HG03558 (cell line): ENCODE results near the gene PRTN3.
"Not testable (repeated sequence)": the region's sequence is repeated elsewhere in the genome, so short reads cannot be mapped to it uniquely, and the experiment has no call there.

Experiments
- ATAC-seq: cut with Tn5 transposase; IDR thresholded peaks from one replicate; pipeline ENCODE4 v1.9.1; 2021; ENCODE audit warnings: moderate number of reproducible peaks; ENCODE audit not compliant: unreplicated experiment; ENCODE audit errors: extremely low read depth

PRTN3 gene

GRCh38 chr19:876780-877314 lies 36.0 kb downstream of the PRTN3 start:
- ATAC-seq: no peak

- ATAC-seq: not testable (repeated sequence)
Measured at GRCh38 chr19:877992-878660, 37.3 kb downstream of the PRTN3 start.

DNA sequence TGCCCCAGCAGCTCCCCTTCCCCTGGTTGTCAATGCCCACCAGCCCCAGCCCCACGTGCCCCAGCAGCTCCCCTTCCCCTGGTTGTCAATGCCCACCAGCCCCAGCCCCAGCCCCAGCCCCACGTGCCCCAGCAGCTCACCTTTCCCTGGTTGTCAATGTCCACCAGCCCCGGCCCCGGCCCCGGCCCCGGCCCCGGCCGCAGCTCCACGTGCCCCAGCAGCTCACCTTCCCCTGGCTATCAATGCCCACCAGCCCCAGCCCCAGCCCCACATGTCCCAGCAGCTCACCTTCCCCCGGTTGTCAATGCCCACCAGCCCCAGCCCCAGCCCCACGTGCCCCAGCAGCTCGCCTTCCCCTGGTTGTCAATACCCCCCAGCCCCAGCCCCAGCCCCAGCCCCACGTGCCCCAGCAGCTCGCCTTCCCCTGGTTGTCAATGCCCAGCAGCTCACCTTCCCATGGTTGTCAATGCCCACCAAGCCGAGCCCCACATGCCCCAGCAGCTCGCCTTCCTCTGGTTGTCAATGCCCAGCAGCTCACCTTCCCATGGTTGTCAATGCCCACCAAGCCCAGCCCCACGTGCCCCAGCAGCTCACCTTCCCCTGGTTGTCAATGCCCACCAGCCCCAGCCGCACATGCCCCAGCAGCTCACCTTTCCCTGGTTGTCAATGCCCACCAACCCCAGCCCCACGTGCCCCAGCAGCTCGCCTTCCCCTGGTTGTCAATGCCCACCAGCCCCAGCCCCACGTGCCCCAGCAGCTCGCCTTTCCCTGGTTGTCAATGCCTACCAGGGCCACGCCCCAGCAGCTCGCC lies 38.2 kb downstream of the PRTN3 start:
- not testable (repeated sequence) for ATAC-seq

- no peak for ATAC-seq
Measured at GRCh38 chr19:879711-880438, 39.1 kb downstream of the PRTN3 start.

- ATAC-seq: no peak
Measured at GRCh38 chr19:881385-882071, 40.7 kb downstream of the PRTN3 start.

DNA sequence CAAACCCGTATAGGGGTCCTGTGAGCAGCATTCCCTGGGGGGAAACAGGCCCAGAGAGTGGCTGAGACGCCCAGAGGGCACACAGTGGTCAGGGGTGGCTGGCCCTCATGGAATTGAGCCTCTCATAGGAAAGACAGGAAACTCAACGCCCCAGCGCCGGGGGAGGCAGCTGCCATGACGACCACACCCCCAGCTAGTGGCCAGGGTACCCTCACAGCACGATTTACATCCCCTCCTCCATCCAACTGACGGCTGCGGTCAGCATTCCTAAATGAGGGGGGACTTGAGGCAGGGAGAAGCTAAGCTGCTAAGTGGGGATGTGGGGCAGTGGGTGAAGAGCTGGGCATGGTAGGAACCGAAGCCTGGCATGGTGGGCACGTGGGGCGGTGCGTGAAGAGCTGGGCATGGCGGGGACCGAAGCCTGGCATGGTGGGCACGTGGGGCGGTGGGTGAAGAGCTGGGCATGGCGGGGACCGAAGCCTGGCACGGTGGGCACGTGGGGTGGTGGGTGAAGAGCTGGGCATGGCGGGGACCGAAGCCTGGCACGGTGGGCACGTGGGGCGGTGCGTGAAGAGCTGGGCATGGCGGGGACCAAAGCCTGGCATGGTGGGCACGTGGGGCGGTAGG lies 42.2 kb downstream of the PRTN3 start:
- ATAC-seq: no peak

DNA sequence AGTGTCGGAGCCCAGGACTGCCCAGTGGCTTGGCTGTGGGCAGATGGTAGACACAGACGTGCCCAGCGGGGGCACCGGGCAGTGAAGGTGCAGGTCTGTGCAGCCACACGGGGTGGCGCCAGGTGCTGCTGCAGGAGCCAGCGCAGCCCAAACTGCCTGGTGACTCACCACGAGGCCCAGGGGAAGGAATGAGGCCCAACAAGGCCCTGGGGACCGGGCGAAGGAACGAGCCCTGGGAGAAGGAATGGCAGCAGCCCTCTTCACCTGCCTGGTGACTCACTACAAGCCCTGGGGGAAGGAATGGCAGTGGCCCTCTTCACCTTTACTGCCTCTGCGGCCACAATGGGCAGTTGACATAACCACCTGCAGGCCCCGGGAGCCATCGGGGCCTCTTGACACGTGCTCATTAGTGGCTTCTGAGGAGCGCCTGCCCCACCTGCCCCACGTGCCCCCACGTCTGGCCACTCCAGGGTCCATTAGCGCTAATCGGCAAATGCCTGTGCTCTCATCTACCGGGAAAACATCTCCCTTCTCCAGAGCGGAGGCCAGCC lies 42.9 kb downstream of the PRTN3 start:
- ATAC-seq: no peak

- no peak for ATAC-seq
Measured at GRCh38 chr19:884420-885211, 43.8 kb downstream of the PRTN3 start.

DNA sequence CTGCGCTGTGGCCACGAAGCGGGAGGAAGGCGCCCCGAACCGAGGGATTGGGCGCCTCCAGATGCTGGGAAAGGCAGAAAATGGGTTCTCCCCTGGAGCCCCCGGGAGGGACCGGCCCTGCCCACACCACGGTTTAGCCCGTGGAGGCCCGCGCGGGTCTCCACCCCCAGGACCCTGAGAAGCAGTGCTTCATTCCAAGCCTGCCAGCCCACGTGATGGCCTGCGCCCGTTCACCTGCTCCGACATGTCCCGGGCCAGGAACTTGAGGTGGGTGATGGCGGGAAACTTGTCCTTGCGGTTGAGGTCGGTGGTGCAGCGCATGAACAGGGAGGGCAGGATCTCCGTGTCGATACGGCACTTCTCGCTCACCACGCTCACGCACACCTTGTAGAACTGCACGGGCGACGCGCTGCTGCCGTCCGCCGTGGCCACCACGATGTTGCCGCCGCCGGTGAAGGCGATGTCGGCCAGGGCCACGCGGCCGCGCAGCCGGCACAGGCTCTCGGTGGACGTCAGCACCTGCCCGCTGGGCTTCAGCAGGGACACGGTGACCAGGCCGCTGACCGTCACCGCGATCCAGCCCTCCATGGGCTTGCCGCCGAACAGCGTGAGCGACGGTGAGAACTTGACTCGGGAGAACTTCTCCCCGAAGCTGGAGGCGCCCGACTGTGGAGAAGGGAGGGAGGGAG lies 44.9 kb downstream of the PRTN3 start:
- ATAC-seq: no peak

DNA sequence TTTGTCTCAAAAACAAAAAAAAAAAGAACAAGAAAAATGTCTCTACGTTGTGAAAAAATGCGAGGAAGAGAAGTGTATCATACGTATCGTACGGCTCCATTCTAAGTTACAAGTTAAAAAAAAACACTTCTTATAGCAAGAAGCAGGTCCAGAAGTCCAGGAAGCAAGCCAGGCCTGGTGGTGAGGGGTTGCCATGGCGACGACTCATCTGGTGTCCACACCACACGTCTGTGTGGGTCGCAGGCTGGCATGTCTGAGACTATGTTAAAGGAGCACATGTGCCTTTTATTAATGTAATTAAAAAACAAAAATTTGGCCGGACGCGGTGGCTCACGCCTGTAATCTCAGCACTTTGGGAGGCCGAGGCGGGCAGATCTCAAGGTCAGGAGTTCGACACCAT lies 46.3 kb downstream of the PRTN3 start:
- no peak for ATAC-seq

DNA sequence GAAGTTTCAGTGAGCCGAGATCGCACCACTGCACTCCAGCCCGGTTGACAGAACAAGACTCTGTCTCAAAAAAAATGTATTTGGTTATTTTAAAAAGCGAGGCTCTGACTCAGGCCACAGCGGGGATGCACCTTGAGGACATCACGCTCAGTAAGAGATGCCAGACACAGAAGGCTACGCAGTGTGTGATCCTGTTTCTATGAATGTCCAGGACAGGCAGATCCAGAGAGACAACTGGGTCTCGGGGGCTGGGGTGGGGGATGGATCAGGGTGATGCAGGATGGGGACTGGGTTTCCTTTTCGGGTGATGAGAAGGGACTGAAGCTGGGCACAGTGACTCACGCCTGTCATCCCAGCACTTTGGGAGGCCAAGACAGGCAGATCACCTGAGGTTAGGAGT lies 46.8 kb downstream of the PRTN3 start:
- ATAC-seq: no peak

DNA sequence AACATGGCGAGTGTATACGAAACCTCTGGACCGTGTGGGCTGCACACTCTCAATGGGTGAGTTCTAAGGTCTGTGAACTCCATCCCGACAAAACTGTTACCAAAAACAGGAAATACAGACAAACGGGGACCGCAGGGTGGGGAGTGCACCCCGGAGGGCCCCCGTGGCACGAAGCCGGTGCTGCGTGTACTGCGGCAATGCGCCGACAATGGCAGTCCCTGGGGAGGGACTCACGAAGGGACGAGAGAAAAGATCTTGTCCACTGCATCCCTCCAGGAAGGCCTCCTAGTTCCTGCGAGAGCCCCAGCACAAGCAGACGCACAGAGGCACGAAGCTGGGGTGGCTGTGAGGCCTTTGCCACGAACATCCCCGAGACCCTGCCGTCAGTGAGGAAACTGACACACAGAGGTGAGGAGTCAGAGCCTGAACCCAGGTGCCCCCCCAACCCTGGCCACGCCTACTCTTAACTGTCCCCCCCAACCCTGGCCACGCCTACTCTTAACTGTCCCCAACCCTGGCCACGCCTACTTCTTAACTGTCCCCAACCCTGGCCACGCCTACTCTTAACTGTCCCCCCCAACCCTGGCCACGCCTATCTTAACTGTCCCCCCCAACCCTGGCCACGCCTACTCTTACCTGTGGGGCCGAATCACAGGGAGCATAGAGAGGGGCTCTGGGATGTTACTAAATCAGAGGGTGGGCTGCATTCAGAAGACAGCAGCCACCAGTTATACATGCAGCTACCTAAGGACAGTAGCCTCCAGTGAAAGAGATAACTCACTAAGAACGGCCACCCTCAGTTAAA lies 48.0 kb downstream of the PRTN3 start:
- ATAC-seq: no peak

DNA sequence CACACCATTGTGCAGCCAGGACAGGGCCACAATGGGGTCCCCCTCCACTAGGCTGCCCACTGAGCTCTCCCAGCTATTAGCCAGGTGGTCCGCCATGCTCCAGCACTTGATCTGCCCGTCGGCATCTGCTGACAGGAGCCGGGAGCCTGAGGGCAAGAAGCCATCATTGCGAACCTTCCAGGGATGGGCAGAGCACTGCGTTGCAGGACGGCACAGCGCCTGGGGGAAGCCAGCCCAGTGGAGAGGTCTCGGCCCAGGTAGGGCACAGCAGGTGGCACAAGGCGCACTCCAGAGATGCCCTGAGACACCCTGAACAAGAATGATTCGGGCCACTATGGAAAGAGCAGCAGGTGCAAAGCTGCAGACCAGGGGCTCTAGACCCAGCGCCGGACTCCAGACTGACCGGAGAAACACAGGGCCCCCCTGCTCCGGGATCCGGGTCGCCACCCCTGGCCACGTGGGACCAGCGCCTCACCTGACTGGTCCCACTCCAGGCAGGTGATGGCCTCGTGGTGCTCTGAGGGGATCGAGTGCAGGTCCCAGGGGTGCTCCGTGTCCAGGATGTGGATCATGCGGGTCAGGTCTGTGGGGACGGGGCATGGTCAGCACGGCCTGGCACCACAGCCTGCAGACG lies 49.0 kb downstream of the PRTN3 start:
- ATAC-seq: no peak

DNA sequence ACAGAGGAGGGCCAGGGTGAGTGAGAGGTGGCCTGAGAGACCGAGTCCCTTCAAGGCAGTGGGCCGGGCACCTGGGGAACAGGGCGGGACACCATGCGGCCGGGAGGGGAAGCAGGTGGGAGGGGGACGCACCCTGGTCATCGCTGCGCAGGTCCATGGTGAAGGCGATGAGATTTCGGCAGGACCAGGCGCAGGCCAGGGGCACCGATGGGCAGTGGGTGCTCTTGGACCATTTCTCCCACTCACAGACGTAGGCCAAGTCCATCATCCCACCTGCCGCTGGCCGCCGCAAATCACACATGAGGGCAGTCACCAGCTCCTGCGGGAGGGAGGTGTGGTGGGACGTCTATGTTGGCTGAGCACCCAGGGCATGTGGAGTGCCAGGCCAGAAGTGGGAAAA lies 50.0 kb downstream of the PRTN3 start:
- no peak for ATAC-seq

DNA sequence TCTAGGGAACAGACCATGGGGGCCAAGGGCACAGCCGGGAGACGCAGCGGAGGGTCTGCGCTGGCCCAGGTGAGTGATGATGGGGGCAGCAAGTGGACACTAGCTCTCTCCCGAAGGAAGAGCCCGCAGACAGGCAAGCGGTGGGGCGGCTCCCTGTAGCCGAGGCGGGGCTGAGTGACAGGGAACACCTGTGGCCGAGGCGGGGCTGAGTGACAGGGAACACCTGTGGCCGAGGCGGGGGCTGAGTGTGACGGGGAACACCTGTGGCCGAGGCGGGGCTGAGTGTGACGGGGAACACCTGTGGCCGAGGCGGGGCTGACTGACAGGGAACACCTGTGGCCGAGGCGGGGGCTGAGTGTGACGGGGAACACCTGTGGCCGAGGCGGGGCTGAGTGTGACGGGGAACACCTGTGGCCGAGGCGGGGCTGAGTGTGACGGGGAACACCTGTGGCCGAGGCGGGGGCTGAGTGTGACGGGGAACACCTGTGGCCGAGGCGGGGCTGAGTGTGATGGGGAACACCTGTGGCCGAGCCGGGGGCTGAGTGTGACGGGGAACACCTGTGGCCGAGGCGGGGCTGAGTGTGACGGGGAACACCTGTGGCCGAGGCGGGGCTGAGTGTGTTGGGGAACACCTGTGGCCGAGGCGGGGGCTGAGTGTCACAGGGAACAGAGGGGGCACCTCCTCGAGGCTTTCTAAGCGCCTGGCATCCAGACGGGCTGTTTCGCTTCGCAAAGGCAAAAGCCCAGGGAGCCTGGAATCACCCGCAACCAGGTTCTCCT lies 50.8 kb downstream of the PRTN3 start:
- not testable (repeated sequence) for ATAC-seq

DNA sequence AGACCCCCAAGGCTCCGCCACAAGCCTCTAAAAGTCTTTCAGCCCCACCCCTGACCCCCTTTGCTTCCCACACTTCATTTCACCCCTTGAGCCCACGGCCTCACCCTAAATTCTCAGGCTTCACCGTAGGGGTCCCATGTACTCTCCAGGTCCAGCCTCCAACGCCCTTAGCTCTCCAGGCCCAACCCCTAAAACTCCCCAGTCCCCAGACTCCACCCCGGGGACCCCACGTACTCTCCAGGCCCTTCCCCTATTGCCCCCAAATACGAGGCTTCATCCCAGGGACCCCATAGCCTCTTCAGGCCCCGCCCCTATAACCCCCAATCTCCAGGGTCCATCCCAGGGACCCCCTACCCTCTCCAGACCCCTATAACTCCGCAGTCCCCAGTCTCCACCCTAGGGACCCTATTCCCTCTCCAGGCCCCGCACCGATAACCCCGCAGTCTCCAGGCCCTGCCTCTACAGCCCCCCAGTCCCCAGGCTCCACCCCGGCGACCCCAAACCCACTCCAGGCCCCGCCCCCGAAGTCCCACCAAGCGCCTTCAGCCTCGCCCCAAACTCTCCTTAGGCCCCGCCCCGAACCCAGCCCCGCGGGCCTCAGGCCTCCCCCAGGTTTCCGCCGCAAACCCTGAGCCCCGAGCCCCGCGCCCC lies 51.6 kb downstream of the PRTN3 start:
- no peak for ATAC-seq
